ENCODE results near the gene SIGLEC12. TPM values are rescaled to one million over a fixed set of nuclear protein-coding genes. Genes with fewer than 3 reads are reported as not detected.

The SIGLEC12 gene
- total RNA-seq, 4 donors from 2014 or later: not detected

DNA sequence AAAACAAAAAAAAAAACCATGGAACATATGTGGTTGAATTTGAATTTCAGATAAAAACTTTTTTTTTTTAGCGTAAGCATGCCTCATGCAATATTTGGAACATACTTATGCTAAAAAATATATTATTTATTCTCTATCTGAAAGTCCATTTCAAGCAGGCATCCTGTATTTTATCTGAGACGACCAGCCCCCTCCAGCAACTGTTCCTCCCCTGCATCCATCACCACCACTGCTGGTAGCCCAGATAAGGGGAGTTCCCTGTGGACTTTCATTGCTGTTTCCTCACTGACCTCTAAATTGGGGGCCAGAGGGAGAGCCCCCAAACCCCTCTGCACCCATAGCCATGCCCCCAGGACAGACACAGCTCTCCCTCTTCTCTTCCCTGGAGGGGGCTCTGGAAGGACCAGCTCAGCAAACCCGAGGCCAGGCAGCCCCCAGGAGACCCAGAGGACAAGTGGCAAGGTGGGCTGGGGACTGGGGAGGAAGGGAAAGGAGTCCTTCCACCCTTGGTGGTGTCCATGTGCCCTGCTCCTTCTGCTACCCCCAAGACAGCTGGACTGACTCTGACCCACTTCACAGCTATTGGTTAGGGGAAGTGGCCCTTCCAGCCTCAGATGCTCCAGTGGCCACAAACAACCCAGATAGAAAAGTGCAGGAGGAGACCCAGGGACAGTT lies 6.6 kb upstream of the SIGLEC12 start:
- intact Hi-C loops (cut with DNase I; ENCODE audit: low total_unique reads): no loop called here
- H3K27me3 ChIP-seq: no peaks in the 10 kb centered on the region
- H3K4me3 ChIP-seq: no peak overlapping the region
- no peaks in the 10 kb centered on the region for H3K36me3 ChIP-seq
- TF ChIP-seq, protein P1, sequence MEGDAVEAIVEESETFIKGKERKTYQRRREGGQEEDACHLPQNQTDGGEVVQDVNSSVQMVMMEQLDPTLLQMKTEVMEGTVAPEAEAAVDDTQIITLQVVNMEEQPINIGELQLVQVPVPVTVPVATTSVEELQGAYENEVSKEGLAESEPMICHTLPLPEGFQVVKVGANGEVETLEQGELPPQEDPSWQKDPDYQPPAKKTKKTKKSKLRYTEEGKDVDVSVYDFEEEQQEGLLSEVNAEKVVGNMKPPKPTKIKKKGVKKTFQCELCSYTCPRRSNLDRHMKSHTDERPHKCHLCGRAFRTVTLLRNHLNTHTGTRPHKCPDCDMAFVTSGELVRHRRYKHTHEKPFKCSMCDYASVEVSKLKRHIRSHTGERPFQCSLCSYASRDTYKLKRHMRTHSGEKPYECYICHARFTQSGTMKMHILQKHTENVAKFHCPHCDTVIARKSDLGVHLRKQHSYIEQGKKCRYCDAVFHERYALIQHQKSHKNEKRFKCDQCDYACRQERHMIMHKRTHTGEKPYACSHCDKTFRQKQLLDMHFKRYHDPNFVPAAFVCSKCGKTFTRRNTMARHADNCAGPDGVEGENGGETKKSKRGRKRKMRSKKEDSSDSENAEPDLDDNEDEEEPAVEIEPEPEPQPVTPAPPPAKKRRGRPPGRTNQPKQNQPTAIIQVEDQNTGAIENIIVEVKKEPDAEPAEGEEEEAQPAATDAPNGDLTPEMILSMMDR (IDR thresholded peaks at IDR 0.05 in 4 of 5, conservative IDR thresholded peaks at IDR 0.05 in 1 of 5): no peak
- no peak for TF ChIP-seq POLR2A (IDR thresholded peaks at IDR 0.05)
- no peaks in the 10 kb centered on the region for H3K4me1 ChIP-seq
- DNase-seq (no peak), ATAC-seq (no peak)
- H3K27ac ChIP-seq: no peak overlapping the region
- no peaks in the 10 kb centered on the region for H3K9me3 ChIP-seq
- in situ Hi-C loops (cut with MboI; ENCODE audit: low sequenced_read_pairs in 4 of 4): no loop called here

DNA sequence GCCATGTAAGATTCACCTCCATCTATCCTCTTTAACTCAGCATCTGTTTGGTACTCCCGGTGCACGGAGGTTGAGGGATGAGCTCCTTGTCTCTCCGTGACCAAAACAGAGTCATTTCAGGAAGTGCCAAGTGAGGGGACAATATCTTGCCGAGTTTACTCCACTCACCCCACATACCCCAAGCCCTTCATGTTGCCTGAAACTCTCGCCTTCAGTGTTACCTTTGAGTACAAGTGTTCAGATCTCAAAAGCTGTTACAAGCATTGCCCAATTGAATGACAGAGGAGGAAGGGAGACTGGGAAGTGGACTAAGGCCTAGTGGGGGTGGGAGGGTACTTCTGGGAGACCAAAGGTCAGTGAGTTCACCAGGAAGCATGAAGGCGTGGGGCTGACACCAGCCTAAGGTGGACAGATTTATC lies 6.0 kb upstream of the SIGLEC12 start:
- Histone ChIP-seq H3K36me3 (no peaks in the 10 kb centered on the region), H3K27me3 (no peaks in the 10 kb centered on the region), H3K4me1 (no peaks in the 10 kb centered on the region), H3K27ac (no peak overlapping the region), H3K9me3 (no peaks in the 10 kb centered on the region), H3K4me3 (no peak overlapping the region)
- ATAC-seq: no peak
- intact Hi-C loops (cut with DNase I; ENCODE audit: low total_unique reads) (no loop called here), in situ Hi-C loops (cut with MboI; ENCODE audit: low sequenced_read_pairs in 4 of 4) (no loop called here)
- DNase-seq: no peak
- no peak for TF ChIP-seq POLR2A (IDR thresholded peaks at IDR 0.05)
- TF ChIP-seq, protein P1 (IDR thresholded peaks at IDR 0.05 in 4 of 5, conservative IDR thresholded peaks at IDR 0.05 in 1 of 5): no peak

DNA sequence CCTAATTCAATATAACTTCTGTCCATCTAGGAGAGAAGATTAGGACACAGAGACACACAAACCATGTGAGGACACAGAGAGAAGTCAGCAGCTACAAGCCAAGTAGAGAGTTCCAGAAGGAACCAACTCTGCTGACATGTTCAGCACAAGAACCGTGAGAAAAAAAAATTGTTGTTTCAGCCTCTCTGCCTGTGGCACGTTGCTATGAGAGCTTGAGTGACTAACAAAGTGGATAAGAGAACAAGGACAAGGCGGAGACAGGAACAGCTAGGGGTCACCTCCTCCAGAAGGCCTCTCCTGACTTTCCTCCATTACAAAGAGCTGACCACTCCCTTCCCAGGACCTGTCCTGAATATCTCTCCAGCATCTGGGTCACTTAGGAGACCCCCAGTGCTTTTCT lies 5.6 kb upstream of the SIGLEC12 start:
- H3K4me1 ChIP-seq: no peaks in the 10 kb centered on the region
- H3K4me3 ChIP-seq: no peak overlapping the region
- in situ Hi-C loops (cut with MboI; ENCODE audit: low sequenced_read_pairs in 4 of 4): no loop called here
- DNase-seq: no peak
- ATAC-seq: no peak
- intact Hi-C loops (cut with DNase I; ENCODE audit: low total_unique reads): no loop called here
- no peaks in the 10 kb centered on the region for H3K36me3 ChIP-seq
- TF ChIP-seq POLR2A (IDR thresholded peaks at IDR 0.05): no peak
- no peak overlapping the region for H3K27ac ChIP-seq
- H3K9me3 ChIP-seq: no peaks in the 10 kb centered on the region
- H3K27me3 ChIP-seq: no peaks in the 10 kb centered on the region

DNA sequence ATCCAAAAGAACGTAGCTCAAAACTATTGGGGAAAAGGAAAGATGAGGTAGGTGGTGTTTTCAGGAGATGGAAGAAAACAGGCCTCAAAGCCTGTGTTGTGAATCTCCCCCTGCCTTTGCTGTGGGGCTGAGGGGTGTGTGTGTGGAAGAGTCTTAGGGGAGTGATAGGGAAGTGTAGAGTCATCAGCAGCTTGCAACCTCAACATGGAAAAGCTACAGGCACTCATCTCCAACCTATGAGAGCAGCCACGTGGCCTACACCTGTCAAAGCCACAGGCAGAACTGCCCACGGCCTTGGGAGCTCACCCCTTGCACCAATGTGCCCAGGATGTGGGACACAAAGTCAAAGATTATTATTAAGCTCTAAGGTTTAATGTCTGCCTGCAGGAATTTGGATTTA lies 4.3 kb upstream of the SIGLEC12 start:
- Histone ChIP-seq H3K36me3 (no peaks in the 10 kb centered on the region), H3K4me1 (no peaks in the 10 kb centered on the region), H3K27me3 (no peaks in the 10 kb centered on the region), H3K27ac (no peak overlapping the region), H3K9me3 (no peaks in the 10 kb centered on the region), H3K4me3 (no peak overlapping the region)
- no peak for DNase-seq
- TF ChIP-seq, protein P1 (IDR thresholded peaks at IDR 0.05 in 4 of 5, conservative IDR thresholded peaks at IDR 0.05 in 1 of 5): no peak
- no peak for TF ChIP-seq POLR2A (IDR thresholded peaks at IDR 0.05)
- no peak for ATAC-seq
- in situ Hi-C loops (cut with MboI; ENCODE audit: low sequenced_read_pairs in 4 of 4) (no loop called here), intact Hi-C loops (cut with DNase I; ENCODE audit: low total_unique reads) (no loop called here)

DNA sequence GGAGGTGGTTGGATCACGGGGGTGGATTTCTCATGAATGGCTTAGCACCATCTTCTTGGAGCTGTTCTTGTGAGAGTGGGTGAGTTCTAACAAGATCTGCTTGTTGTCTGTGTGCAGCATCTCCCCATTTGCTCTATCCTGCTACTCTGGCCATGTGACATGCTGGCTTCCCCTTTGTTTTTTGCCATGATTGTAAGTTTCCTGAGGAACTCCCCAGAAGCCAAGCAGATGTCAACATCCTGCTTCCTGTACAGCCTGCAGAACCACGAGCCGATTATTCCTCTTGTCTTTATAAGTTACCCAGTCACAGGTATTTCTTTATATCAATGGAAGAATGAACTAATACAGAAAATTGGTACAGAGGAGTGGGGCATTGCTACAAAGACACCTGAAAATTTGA lies 2.3 kb upstream of the SIGLEC12 start:
- in situ Hi-C loops (cut with MboI; ENCODE audit: low sequenced_read_pairs in 4 of 4): no loop called here
- no peak for ATAC-seq
- intact Hi-C loops (cut with DNase I; ENCODE audit: low total_unique reads): no loop called here

More for the DNA sequence above, 2.3 kb upstream of the SIGLEC12 start:
- Histone ChIP-seq H3K36me3 (no peaks in the 10 kb centered on the region), H3K9me3 (no peaks in the 10 kb centered on the region), H3K27me3 (no peaks in the 10 kb centered on the region), H3K4me1 (no peaks in the 10 kb centered on the region), H3K27ac (no peak overlapping the region), H3K4me3 (no peak overlapping the region)
- DNase-seq: no peak
- TF ChIP-seq, protein P1 (IDR thresholded peaks at IDR 0.05 in 4 of 5, conservative IDR thresholded peaks at IDR 0.05 in 1 of 5): no peak
- no peak for TF ChIP-seq POLR2A (IDR thresholded peaks at IDR 0.05)

Measured in gastrocnemius medialis (tissue), 4 donors.